Upper lobe of right lung (tissue), 1 donor: ENCODE data around the gene TPRN. TPM values are rescaled to one million over a fixed set of nuclear protein-coding genes. Genes with fewer than 3 reads are reported as not detected.

Experiments
- ATAC-seq: fragments of 200-7000 bp; cut with Tn5 transposase; one replicate; pipeline ENCODE4 v1.9.1; 2020; ENCODE audit warnings: mild to moderate bottlenecking, moderate library complexity
- DNase-seq: peaks from one replicate; pipeline ENCODE4 v3.0.0-alpha.2; 2020
- H3K27ac ChIP-seq: fragments of 200-600 bp; one replicate; pipeline ENCODE4 v1.8.0; 2022
- H3K27me3 ChIP-seq: fragments of 200-600 bp; one replicate; pipeline ENCODE4 v1.8.0; 2022; ENCODE audit warnings: mild to moderate bottlenecking
- H3K36me3 ChIP-seq: fragments of 200-600 bp; one replicate; pipeline ENCODE4 v1.8.0; 2022
- H3K4me1 ChIP-seq: fragments of 200-600 bp; one replicate; pipeline ENCODE4 v1.8.0; 2022
- H3K4me3 ChIP-seq: fragments of 200-600 bp; one replicate; pipeline ENCODE4 v1.8.0; 2022; ENCODE audit warnings: mild to moderate bottlenecking
- H3K9me3 ChIP-seq: fragments of 200-600 bp; one replicate; pipeline ENCODE4 v1.8.0; 2022
- CTCF ChIP-seq: fragments of 200-600 bp; IDR thresholded peaks from one replicate; pipeline ENCODE4 v1.8.0; 2022; ENCODE audit warnings: antibody characterized with exemption
- intact Hi-C: fragments of 100-400 bp; cut with DNase I; formaldehyde crosslinking; loops from one replicate; pipeline ENCODE4 v1.11.0; 2022
- microRNA-seq: library from miRNA; unstranded; fragments of <30 nt; microRNA quantifications from one replicate; pipeline ENCODE4 v1.2.0, GENCODE V29; 2020; ENCODE audit warnings: borderline microRNAs expressed
- total RNA-seq: library from RNA; stranded (reverse); fragmentation: NEBNext Ultra II Directional; extraction: Animal tissue kit (Norgen Biotek cat#: 25700); gene quantifications from one replicate; pipeline ENCODE4 v1.2.1, GENCODE V29; 2021
- donor health status: DM: no; HTN: yes; CAD: no; lungs with severe emphysema.

Gene TPRN
- total RNA-seq, 1 donor from 2014 or later = 22.3 TPM

GRCh38 chr9:137145731-137146526, 54.6 kb downstream of the TPRN start:
- ATAC-seq = no peak
- H3K4me1 ChIP-seq = no peaks in the 10 kb centered on the region
- H3K4me3 ChIP-seq = no peak overlapping the region
- DNase-seq = peak; percentile 52
- no peaks in the 10 kb centered on the region for H3K36me3 ChIP-seq
- H3K27ac ChIP-seq = no peak overlapping the region
- H3K27me3 ChIP-seq = peaks cover 31% of the 10 kb centered on the region
- no peaks in the 10 kb centered on the region for H3K9me3 ChIP-seq
- intact Hi-C loops = no loop called here
- no peak for TF ChIP-seq CTCF

GRCh38 chr9:137143459-137143858, 57.1 kb downstream of the TPRN start:
- no peaks in the 10 kb centered on the region for H3K36me3 ChIP-seq
- ATAC-seq (no peak), DNase-seq (no peak)
- H3K27ac ChIP-seq = no peak overlapping the region
- no peak overlapping the region for H3K4me3 ChIP-seq
- intact Hi-C loops = no loop called here
- H3K9me3 ChIP-seq = no peaks in the 10 kb centered on the region
- H3K27me3 ChIP-seq = peaks cover 53% of the 10 kb centered on the region
- TF ChIP-seq CTCF = no peak
- H3K4me1 ChIP-seq = no peaks in the 10 kb centered on the region

- no peak for ATAC-seq
- Histone ChIP-seq H3K27ac (no peak overlapping the region), H3K4me3 (no peak overlapping the region), H3K36me3 (no peaks in the 10 kb centered on the region), H3K27me3 (peaks cover 65% of the 10 kb centered on the region), H3K4me1 (no peaks in the 10 kb centered on the region), H3K9me3 (no peaks in the 10 kb centered on the region)
- peak; percentile 51 for DNase-seq
- intact Hi-C loops = no loop called here
- TF ChIP-seq CTCF = no peak
Measured at GRCh38 chr9:137141976-137142936, 58.3 kb downstream of the TPRN start.

Small RNAs within 50 kb of the gene (microRNA-seq; reads per million reads assigned to microRNA genes)
- not detected for gene MIR3621

Other genes with a start within 250 kb of the TPRN start
- gene LCN12, start 248.5 kb downstream of the TPRN start, total RNA-seq = 2.6 TPM
- 477 TPM for gene PTGDS, start 223.2 kb downstream of the TPRN start, total RNA-seq
- gene LCNL1, start 217.7 kb downstream of the TPRN start, total RNA-seq = 5.1 TPM
- 53.1 TPM for gene PAXX, start 208.3 kb downstream of the TPRN start, total RNA-seq
- 80.7 TPM for gene CLIC3, start 204.2 kb downstream of the TPRN start, total RNA-seq
- gene ABCA2, start 172.5 kb downstream of the TPRN start, total RNA-seq = 44.3 TPM
- gene FUT7, start 168.7 kb downstream of the TPRN start, total RNA-seq = 0.81 TPM
- gene NPDC1, start 154.6 kb downstream of the TPRN start, total RNA-seq = 152 TPM
- 0.41 TPM for gene ENTPD2, start 146.7 kb downstream of the TPRN start, total RNA-seq
- gene SAPCD2, start 130.2 kb downstream of the TPRN start, total RNA-seq = 0.84 TPM
- 30.7 TPM for gene UAP1L1, start 123.2 kb downstream of the TPRN start, total RNA-seq
- 39.4 TPM for gene MAN1B1, start 113.8 kb downstream of the TPRN start, total RNA-seq
- 183 TPM for gene DPP7, start 86.0 kb downstream of the TPRN start, total RNA-seq
- 0.64 TPM for gene GRIN1, start 61.6 kb downstream of the TPRN start, total RNA-seq
- gene LRRC26, start 30.7 kb downstream of the TPRN start, total RNA-seq = not detected
- gene TMEM210, start 28.7 kb downstream of the TPRN start, total RNA-seq = not detected
- gene ANAPC2, start 12.2 kb downstream of the TPRN start, total RNA-seq = 51.4 TPM
- 55.5 TPM for gene SSNA1, start 12.1 kb downstream of the TPRN start, total RNA-seq
- gene TMEM203, start 4.9 kb upstream of the TPRN start, total RNA-seq = 28.7 TPM
- 16.7 TPM for gene NDOR1, start 5.0 kb upstream of the TPRN start, total RNA-seq
- gene RNF208, start 21.5 kb upstream of the TPRN start, total RNA-seq = 6.7 TPM
- 0.41 TPM for gene CYSRT1, start 24.4 kb upstream of the TPRN start, total RNA-seq
- 0.35 TPM for gene RNF224, start 26.8 kb upstream of the TPRN start, total RNA-seq
- 0.23 TPM for gene SLC34A3, start 30.2 kb upstream of the TPRN start, total RNA-seq
- 191 TPM for gene TUBB4B, start 40.5 kb upstream of the TPRN start, total RNA-seq
- not detected for gene STPG3, start 50.5 kb upstream of the TPRN start, total RNA-seq
- 47.2 TPM for gene NELFB, start 54.6 kb upstream of the TPRN start, total RNA-seq
- 27.4 TPM for gene TOR4A, start 77.0 kb upstream of the TPRN start, total RNA-seq
- 21.5 TPM for gene NRARP, start 101.5 kb upstream of the TPRN start, total RNA-seq
- 27.3 TPM for gene EXD3, start 222.4 kb upstream of the TPRN start, total RNA-seq
- gene NOXA1, start 222.7 kb upstream of the TPRN start, total RNA-seq = 6.5 TPM
- not detected for gene ENTPD8, start 240.6 kb upstream of the TPRN start, total RNA-seq